A673 (cell line): ENCODE results near the gene TMEM163. TPM values are rescaled to one million over a fixed set of nuclear protein-coding genes. Genes with fewer than 3 reads are reported as not detected.

Experiments used
- BruUV-seq: library from RNA; stranded (reverse); fragments of 400-500 nt; replicated peaks from 2 replicates; lab custom pipeline; 2021; lab: Mats Ljungman, UMichigan
- CTCF ChIA-PET: fragments of 300-600 bp; sonication (Branson Sonifier 250); formaldehyde crosslinking; loops from one replicate; lab custom pipeline; 2022; ENCODE audit warnings: antibody characterized with exemption; lab: Charles Lee
- POLR2A ChIA-PET: fragments of 300-600 bp; sonication (Branson Sonifier 250); formaldehyde crosslinking; loops from one replicate; lab custom pipeline; 2022; ENCODE audit warnings: antibody characterized with exemption; ENCODE audit not compliant: low non-redundant PET; lab: Charles Lee
- DNase-seq: peaks from one replicate; pipeline ENCODE4 v3.0.0-alpha.2; 2015; ENCODE audit warnings: low spot score
- H3K27ac ChIP-seq: fragments of 200-600 bp; sonication (generic); 2 replicates; pipeline ENCODE4 v1.5.1; 2016; ENCODE audit warnings: mixed run types, low read depth, mild to moderate bottlenecking, mixed read lengths, antibody characterized with exemption, low read length; ENCODE audit not compliant: poor library complexity, severe bottlenecking
- H3K27me3 ChIP-seq: fragments of 200-600 bp; sonication (generic); replicated peaks from 2 replicates; pipeline ENCODE4 v1.6.1; 2017; ENCODE audit warnings: mixed run types, low read depth, mild to moderate bottlenecking, mixed read lengths, antibody characterized with exemption, low read length; ENCODE audit not compliant: insufficient read depth, poor library complexity
- H3K36me3 ChIP-seq: fragments of 200-600 bp; sonication (generic); 2 replicates; pipeline ENCODE4 v1.6.1; 2016; ENCODE audit warnings: mixed run types, mild to moderate bottlenecking, mixed read lengths, antibody characterized with exemption, low read length; ENCODE audit not compliant: insufficient read depth, poor library complexity, severe bottlenecking
- H3K4me1 ChIP-seq: fragments of 200-600 bp; sonication (generic); 2 replicates; pipeline ENCODE4 v1.6.1; 2017; ENCODE audit warnings: mixed run types, mild to moderate bottlenecking, mixed read lengths, antibody characterized with exemption, low read length; ENCODE audit not compliant: insufficient read depth, poor library complexity, severe bottlenecking
- H3K4me3 ChIP-seq: fragments of 200-600 bp; sonication (generic); 2 replicates; pipeline ENCODE4 v1.5.1; 2016; ENCODE audit warnings: low read depth, mixed run types, mild to moderate bottlenecking, mixed read lengths, low read length; ENCODE audit not compliant: poor library complexity, severe bottlenecking
- H3K9me3 ChIP-seq: fragments of 200-600 bp; sonication (generic); 2 replicates; pipeline ENCODE4 v1.6.1; 2016; ENCODE audit warnings: mixed run types, low read depth, mild to moderate bottlenecking, mixed read lengths, antibody characterized with exemption, low read length; ENCODE audit not compliant: poor library complexity, severe bottlenecking
- CTCF ChIP-seq: fragments of 300-800, 200-600 bp; sonication (generic); conservative IDR thresholded peaks from 2 replicates; pipeline ENCODE4 v1.5.1; 2017; ENCODE audit warnings: low read depth, mild to moderate bottlenecking, antibody characterized with exemption, low read length, moderate library complexity, mixed read lengths
- EZH2 ChIP-seq: fragments of 200-600 bp; sonication (generic); IDR thresholded peaks from 2 replicates; pipeline ENCODE4 v1.6.1; 2017; ENCODE audit warnings: borderline replicate concordance, low read depth, mild to moderate bottlenecking, mixed read lengths, antibody characterized with exemption, low read length; ENCODE audit not compliant: poor library complexity, severe bottlenecking
- intact Hi-C: fragments of 100-400 bp; cut with micrococcal nuclease; formaldehyde crosslinking; loops from one replicate; pipeline ENCODE4 v1.10.0; 2022; ENCODE audit not compliant: unreplicated experiment
- total RNA-seq: library from RNA; stranded (reverse); gene quantifications from 2 replicates; pipeline ENCODE4 v1.2.3, GENCODE V29; 2021

Gene TMEM163
- total RNA-seq, 1 experiment from 2014 or later: not detected

- no TSS peak for BruUV-seq
- intact Hi-C loops: no loop called here
- TF ChIP-seq EZH2: no peak
- no peak for TF ChIP-seq CTCF
- H3K9me3 ChIP-seq: no peaks in the 10 kb centered on the region
- ChIA-PET POLR2A (no interaction called here), CTCF (no interaction called here)
- H3K4me3 ChIP-seq: no peak overlapping the region
- no peaks in the 10 kb centered on the region for H3K4me1 ChIP-seq
- no peaks in the 10 kb centered on the region for H3K27me3 ChIP-seq
- H3K36me3 ChIP-seq: no peaks in the 10 kb centered on the region
- no peak overlapping the region for H3K27ac ChIP-seq
- DNase-seq: no peak
Observed at GRCh38 chr2:134443814-134444480, 274.9 kb downstream of the TMEM163 start.

GRCh38 chr2:134441153-134441863 lies 277.5 kb downstream of the TMEM163 start:
- TF ChIP-seq CTCF: no peak
- no peak for TF ChIP-seq EZH2
- ChIA-PET POLR2A (no interaction called here), CTCF (no interaction called here)
- Histone ChIP-seq H3K4me3 (no peak overlapping the region), H3K27ac (no peak overlapping the region), H3K9me3 (no peaks in the 10 kb centered on the region), H3K36me3 (no peaks in the 10 kb centered on the region), H3K4me1 (no peaks in the 10 kb centered on the region), H3K27me3 (no peaks in the 10 kb centered on the region)
- no TSS peak for BruUV-seq
- intact Hi-C loops: no loop called here
- no peak for DNase-seq

- H3K4me3 ChIP-seq: no peak overlapping the region
- no peaks in the 10 kb centered on the region for H3K36me3 ChIP-seq
- H3K9me3 ChIP-seq: no peaks in the 10 kb centered on the region
- H3K27me3 ChIP-seq: no peaks in the 10 kb centered on the region
- H3K4me1 ChIP-seq: no peaks in the 10 kb centered on the region
- no TSS peak for BruUV-seq
- POLR2A ChIA-PET: no interaction called here
- TF ChIP-seq EZH2 (no peak), CTCF (no peak)
- no peak overlapping the region for H3K27ac ChIP-seq
- intact Hi-C loops: no loop called here
- CTCF ChIA-PET: no interaction called here
- DNase-seq: no peak
Observed at GRCh38 chr2:134440336-134440909, 278.4 kb downstream of the TMEM163 start.
